Right lung (tissue), 5 donors: Measurements from ENCODE around the gene LAMC1. TPM values are rescaled to one million over a fixed set of nuclear protein-coding genes. Genes with fewer than 3 reads are reported as not detected.
"Not testable (repeated sequence)": the region's sequence is repeated elsewhere in the genome, so short reads cannot be mapped to it uniquely, and the experiment has no call there.

Source experiments
- DNase-seq, 2 donors: peaks; one replicate each; pipeline ENCODE4 v3.0.0-alpha.2; 2013
- polyA plus RNA-seq, 5 donors: library from polyadenylated mRNA; unstranded; fragments of 120-200 nt; gene quantifications; one replicate each; pipeline versions ENCODE4 v1.2.1 to v1.2.3, GENCODE V29; 2013; ENCODE audit warnings: inconsistent platforms in 1 of 5, low replicate concordance in 1 of 5; ENCODE audit not compliant: insufficient read length in 5 of 5, insufficient read depth in 1 of 5

Gene LAMC1
- polyA plus RNA-seq, 5 donors: 228 to 378 (median 319) TPM

DNA sequence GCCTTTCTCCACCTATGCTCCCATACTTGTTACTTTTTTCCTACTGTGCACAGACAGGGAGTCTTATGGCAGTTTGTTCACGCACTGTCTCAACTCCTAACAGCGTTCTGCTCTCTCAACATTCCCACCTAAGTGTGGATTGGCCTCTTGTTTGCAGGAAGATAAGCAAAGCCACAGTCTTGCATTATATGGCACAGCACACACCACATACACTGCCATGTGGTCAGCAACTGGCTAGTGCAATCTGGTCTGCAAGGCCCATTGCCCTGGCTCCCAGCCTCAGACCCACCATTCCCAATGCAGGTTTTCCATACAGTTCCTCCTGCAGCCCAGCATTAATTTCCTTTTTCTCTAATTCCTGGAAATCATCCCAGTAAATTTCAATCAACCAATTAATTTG lies 124.5 kb downstream of the LAMC1 start:
- no peak for DNase-seq

DNA sequence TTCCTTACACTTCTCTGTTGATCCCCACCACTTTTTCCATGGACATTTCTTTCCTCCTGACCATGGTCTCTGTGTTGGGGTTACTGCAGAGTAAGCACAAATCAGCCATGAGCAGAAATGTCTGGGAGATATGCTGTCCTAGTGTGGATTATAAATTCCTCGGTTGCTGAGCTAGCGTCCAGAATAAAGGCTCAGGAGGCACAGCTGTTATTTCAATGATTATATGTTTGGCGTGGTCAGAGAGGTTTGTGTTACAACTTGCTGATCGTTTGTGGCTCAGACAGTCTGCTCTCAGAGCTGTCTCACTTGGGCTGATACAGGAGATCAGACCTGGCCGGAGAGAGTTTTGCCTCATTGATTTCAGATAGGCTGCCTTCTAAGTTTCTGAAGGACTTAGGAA lies 125.4 kb downstream of the LAMC1 start:
- DNase-seq: peak in 1 of 2 donors; percentile 17

DNA sequence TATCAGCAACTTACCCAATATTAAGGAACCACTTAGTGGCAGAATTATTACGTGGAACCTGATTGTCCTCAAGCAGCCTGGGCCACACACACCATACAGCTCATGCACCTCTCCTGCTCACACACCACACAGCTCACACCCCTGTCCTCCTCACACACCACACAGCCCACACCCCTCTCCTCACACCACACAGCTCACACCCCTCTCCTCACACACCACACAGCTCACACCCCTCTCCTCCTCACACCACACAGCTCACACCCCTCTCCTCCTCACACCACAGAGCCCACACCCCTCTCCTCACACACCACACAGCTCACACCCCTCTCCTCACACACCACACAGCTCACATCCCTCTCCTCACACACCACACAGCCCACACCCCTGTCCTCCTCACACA lies 126.1 kb downstream of the LAMC1 start:
- no peak for DNase-seq

DNA sequence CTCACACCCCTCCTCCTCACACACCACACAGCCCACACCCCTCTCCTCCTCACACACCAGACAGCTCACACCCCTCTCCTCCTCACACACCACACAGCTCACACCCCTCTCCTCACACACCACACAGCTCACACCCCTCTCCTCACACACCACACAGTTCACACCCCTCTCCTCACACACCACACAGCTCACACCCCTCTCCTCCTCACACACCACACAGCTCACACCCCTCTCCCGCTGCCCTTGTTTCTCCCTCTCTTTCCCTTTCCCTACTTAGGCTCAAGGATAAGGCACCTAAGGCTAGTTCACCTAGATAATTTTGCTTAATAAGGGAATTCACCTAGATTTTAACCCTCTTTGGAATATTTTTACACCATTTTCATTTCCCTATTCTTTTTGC lies 126.8 kb downstream of the LAMC1 start:
- not testable (repeated sequence) for DNase-seq

DNA sequence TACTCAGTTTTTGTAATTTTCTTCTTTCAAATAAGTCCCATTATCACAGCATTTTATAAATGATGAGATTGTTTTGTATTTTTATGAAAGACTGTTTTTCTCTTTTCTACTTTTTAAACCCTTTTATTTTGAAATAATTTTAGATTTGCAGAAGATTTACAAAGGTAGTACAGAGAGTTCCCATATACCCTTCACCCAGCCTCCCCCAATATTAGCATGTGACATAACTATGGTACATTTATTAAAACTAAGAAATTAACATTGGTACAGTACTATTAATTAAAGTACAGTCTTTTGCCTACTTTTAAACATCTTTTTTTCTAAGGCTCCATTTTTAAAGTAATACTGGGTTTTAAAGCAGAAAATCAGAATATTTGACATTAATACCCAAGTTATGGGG lies 127.2 kb downstream of the LAMC1 start:
- no peak for DNase-seq

- no peak for DNase-seq
Measured at GRCh38 chr1:183152180-183152579, 129.0 kb downstream of the LAMC1 start.

GRCh38 chr1:183155939-183156338 lies 132.7 kb downstream of the LAMC1 start:
- no peak for DNase-seq

- DNase-seq: peak; percentile 45 to 47
Measured at GRCh38 chr1:183159960-183160359, 136.7 kb downstream of the LAMC1 start.

- no peak for DNase-seq
Measured at GRCh38 chr1:183161391-183161790, 138.2 kb downstream of the LAMC1 start.

GRCh38 chr1:183163316-183163715 lies 140.1 kb downstream of the LAMC1 start:
- DNase-seq: no peak

GRCh38 chr1:183164340-183164739 lies 141.1 kb downstream of the LAMC1 start:
- no peak for DNase-seq

DNA sequence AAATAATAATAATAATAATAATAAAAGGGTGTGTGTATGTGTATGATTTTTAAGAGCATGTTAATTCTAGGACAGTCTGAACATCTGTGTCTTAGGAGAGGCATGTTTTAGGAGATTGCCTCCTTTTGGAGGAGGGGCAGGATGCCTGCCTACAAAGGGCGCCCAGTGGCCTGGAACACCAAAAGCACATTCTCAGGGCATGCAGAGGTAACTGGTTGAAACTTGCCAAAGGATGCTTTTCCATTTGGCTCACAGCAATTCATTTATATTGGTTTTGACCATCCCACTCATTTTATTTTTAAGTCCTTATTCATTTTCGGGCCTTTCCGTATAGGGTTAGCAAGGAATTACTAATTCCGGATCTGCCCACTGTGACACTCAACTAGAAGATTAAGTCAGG lies 141.7 kb downstream of the LAMC1 start:
- no peak for DNase-seq

DNA sequence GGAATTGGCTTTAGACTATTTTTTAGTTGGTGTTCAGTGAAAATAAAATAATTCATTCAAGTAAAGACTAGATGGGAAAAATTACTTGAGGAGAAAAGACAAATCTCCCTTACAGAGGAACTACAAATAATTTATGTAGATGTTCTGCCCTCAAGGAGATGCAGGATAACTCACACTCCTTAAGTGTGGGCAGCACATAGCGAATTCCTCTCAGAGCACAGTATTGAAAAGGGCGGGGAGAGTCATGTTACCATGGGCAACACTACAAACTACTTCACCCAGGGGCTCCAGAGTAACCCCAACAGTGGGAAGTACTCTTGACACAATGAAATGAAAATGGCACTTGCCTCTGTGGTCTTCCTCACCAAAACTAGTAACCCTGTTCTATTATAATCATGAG lies 142.2 kb downstream of the LAMC1 start:
- DNase-seq: no peak

GRCh38 chr1:183166454-183166853 lies 143.2 kb downstream of the LAMC1 start:
- DNase-seq: no peak

DNA sequence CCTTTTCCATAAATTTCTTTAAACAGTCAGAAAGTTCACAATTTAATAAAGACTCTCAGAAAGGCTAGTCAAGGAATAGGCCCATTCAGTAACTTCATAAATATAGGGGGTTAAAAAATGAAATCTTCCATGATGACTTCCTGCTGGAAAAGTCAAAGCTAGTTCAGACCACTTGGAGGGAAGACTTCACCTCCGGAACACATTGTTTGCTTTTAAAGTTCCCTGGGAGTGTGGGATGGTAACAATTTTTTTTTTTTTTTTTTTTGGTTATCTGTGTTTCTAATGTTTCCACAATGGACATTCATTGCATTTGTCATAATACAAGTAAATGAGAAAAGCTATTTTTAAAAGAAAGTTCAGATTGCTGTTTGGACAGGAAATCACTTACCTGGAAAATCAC lies 144.5 kb downstream of the LAMC1 start:
- DNase-seq: no peak

DNA sequence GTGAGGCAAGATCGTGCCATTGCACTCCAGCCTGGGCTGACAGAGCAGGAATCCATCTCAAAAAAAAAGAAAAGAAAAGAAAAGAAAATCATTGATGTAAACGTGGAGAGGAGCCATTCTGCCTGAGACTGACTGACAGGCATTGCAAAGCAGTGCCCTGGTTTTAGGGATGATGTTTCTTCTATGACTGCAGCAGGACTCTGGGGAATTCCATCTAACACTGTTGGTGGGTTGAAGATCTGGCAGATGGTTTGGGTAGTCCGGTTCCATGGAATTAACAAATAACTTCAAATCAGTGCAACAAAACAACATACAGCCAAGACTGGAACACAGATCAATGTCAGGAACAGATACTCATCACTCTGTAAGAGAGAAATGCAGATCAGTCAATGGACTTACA lies 145.1 kb downstream of the LAMC1 start:
- no peak for DNase-seq

DNA sequence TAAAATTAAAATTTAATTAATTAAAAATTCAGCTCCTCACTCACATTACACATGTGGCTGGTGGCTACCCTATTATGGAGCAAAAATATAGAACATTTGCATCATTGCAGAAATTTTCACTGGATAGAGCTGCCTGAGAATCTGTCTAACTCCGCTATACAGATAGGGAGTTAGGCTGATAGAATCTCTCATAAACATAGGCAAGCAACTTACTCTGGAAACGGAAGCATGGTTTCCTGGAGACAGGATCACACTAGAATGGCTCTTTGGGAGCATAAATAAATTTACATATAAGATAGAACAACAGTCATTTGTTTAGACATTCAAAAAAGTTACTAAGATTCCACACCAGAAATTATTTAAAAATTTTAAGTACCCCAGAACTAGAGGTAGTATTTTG lies 150.6 kb downstream of the LAMC1 start:
- no peak for DNase-seq

DNA sequence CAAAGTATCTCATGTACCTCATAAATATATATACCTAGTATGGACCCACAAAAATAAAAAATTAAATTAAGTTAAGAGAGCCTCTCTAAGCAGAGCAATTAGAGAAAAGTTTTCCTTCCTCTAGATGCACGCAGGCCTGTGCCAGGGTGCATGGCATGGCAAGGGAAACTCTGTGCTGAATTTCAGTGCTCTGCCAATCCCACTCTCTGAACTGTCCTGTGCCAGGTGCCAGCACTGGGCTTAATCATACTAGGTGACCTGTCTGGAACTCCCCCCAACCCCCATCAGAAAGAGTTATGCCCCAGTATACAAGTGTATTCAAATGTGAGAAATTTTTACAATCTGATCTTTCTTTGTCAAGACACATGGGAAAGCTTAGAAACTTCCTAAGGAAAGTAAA lies 152.4 kb downstream of the LAMC1 start:
- DNase-seq: no peak

GRCh38 chr1:183178545-183178944 lies 155.3 kb downstream of the LAMC1 start:
- no peak for DNase-seq

GRCh38 chr1:183179033-183179432 lies 155.8 kb downstream of the LAMC1 start:
- no peak for DNase-seq

GRCh38 chr1:183180218-183180617 lies 157.0 kb downstream of the LAMC1 start:
- DNase-seq: peak; percentile 84 to 85

GRCh38 chr1:183180634-183181056 lies 157.4 kb downstream of the LAMC1 start:
- DNase-seq: peak in 1 of 2 donors; percentile 31

GRCh38 chr1:183185941-183186490 lies 162.8 kb downstream of the LAMC1 start, which contains the start of gene LAMC2:
Gene LAMC2, plus strand, starts transcription at chr1:183186264. Its CDS starts 89 bp downstream, at chr1:183186353.
- peak; percentile 48 to 50 for DNase-seq

DNA sequence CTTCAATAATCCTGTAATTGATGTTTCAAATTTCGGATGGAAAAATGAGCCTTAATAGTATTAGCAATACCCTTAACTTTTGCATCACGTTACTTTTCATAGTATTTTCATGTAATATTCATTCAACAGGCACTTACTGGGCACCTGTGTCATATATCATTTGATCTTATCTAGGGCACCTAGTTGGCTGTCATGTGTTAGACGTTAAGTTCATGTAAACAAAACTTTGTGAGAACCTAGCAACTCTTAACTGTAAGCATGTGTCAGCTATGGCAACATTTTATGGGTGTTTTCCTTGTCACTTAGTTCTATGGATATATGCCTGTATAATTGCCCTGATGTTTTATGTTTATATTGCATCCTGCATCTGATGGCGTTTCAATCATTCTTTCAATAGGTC lies 163.6 kb downstream of the LAMC1 start:
- DNase-seq: no peak
